Ramos (cell line): Measurements from ENCODE around the gene RPL6.
"Not testable (repeated sequence)": the region's sequence is repeated elsewhere in the genome, so short reads cannot be mapped to it uniquely, and the experiment has no call there.

Source experiments
- in situ Hi-C: fragments of 300-500 bp; cut with MboI; formaldehyde crosslinking; loops from one replicate; pipeline ENCODE4 v1.14.3; 2022; ENCODE audit warnings: low sequenced_read_pairs; ENCODE audit not compliant: unreplicated experiment

Gene RPL6

DNA sequence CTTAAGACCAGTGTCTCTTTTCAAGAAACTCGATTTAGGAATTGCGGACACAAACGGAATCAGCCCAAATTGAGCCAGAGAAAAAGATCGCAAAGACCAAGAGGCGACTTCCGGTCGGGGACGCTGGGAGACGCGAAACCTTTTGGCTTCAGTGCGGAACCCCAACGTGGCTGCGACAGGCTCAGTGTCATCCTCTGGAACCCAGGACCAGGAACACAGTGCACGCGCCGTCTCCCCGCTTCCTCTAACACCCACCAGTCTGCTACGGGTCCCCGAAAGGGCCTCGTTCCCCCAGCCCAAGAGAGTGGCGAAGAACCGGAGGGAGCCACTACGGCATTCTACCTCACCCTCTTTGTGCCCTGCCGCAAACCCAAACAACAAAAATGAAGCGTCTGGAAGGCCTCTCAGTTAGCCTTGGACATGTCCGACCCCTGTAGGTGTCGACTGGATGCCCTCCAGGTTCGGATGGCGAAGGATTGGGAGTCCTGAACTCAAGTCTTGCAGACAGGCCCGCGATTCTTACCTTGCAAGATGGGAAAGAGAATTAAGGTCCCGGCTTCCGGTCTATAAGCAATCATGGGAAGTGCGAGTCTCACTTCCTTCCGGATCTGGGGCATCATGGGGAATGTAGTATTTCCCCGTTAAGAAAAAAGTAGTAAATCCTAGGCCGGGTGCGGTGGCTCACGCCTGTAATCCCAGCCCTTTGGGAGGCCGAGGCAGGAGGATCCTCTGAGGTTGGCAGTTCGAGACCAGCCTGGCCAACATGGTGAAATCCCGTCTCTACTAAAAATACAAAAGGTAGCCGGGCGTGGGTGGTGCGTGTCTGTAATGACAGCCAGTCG lies at the start of gene RPL6:
Gene RPL6, minus strand, starts transcription at position 542 of the 842 bp plus-strand sequence. CDS start 949 bp downstream, outside the sequence.
- in situ Hi-C loops: no loop called here

DNA sequence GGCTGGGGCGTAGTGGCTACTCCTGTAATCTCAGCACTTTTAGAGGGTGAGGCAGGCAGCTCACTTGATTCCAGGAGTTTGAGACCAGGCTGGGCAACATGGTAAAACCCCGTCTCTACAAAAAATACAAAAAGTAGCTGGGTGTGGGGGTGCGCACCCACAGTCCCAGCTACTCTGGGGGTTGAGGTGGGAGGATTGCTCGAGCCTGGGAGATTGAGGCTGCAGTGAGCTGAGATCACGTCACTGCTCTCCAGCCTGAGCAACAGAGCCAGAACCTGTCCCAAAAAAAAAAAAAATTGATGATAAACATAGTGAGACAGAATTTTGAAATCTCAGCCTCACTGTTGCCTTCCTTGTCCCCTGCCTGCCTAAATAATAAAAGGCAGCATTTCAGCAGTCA lies 49.3 kb upstream of the RPL6 start:
- in situ Hi-C loops: no loop called here

DNA sequence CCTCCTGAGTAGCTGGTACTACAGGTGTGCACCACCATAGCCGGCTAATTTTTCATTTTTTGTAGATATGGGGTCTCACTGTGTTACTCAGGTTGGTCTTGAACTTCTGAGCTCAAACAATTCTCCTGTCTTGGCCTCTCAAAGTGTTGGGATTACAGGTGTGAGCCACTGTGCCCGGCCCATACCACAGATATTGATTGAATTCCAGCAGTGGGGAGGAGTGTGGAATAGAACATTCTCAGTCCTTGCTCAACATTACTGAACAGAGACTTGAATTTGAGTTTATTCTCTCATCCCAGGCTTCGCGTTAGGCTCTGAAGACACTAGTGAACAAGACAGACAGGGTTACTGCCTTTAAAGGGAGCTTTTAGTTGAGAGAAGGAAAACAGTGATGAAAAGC lies 48.9 kb upstream of the RPL6 start:
- in situ Hi-C loops: no loop called here

DNA sequence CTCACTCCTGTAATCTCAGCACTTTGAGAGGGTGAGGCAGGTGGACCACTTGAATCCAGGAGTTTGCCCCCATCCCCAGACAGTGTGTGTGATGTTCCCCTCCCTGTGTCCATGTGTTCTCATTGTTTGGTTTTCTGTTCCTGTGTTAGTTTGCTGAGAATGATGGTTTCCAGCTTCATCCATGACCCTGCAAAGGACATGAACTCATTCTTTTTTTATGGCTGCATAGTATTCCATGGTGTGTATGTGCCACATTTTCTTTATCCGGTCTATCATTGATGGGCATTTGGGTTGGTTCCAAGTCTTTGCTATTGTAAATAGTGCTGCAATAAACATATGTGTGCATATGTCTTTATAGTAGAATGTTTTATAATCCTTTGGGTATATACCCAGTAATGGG lies 47.7 kb upstream of the RPL6 start:
- in situ Hi-C loops: not testable (repeated sequence)

DNA sequence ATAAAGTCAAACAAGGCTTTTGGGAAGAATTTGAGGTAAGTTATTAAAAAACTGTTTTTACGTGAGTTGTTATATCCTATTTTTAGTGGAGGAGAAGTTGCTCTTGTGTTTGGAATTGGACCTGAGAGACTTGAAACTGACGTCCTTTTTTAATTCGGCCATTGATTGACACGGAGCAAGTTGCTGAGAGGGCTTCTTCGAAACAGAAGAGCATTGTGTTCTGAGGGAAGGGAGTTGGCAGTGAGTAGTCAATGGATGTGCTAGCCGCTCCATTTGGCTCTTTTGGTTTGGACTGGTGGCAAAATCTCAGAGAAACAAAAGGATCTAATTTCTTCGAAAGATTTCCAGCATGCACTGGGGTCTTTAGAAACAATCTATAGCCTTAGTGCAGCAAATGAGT lies 46.6 kb upstream of the RPL6 start:
- in situ Hi-C loops: no loop called here

DNA sequence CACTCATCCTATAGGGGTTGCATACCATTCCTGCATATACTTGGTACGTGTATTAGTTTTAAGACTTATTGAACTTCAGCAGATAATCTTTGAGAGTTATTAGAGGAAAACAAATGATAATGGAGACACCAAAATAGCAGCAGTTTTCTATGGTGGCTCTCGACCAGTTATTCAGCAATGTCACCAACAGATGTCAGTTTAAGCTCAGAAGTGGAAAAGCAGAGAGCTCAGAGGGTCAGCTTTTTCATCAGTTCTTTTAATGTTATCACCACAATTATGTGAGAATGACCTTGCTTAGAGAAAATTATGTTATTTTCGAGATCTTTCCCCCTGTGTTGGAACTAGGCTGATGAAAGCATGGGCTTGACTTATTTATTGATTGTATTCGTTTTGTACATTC lies 41.3 kb upstream of the RPL6 start:
- in situ Hi-C loops: no loop called here

DNA sequence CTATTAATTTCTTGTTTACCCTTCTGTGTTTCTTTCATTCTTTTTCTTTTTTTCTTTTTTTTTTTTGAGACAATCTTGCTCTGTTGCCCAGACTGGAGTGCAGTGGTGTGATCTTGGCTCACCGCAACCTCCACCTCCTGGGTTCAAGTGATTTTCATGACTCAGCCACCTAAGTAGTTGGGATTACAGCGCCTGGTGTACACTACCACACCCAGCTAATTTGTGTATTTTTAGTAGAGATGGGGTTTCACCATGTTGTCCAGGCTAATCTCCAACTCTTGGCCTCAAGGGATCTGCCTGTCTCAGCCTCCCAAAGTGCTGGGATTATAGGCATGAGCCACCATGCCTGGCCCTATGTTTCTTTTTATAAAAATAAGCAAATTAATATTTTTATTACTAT lies 38.8 kb upstream of the RPL6 start:
- in situ Hi-C loops: not testable (repeated sequence)

DNA sequence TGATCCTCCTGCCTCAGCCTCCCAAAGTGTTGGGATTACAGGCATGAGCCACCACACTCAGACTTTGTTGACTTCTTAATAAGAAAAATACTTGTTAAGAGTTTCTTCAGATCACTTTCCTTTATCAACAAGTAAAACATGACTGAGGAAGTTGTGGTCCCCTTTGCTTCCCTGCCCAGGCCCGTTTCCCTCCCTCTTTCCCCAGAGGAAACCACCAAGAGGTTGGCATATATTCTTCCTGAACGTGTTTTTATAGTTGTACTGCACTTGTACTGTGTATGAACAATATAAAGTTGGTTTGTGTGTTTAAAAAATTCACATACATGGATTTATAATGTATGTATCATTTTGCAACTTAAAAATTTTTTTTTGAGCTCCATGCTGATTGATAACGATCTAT lies 37.7 kb upstream of the RPL6 start:
- in situ Hi-C loops: no loop called here

DNA sequence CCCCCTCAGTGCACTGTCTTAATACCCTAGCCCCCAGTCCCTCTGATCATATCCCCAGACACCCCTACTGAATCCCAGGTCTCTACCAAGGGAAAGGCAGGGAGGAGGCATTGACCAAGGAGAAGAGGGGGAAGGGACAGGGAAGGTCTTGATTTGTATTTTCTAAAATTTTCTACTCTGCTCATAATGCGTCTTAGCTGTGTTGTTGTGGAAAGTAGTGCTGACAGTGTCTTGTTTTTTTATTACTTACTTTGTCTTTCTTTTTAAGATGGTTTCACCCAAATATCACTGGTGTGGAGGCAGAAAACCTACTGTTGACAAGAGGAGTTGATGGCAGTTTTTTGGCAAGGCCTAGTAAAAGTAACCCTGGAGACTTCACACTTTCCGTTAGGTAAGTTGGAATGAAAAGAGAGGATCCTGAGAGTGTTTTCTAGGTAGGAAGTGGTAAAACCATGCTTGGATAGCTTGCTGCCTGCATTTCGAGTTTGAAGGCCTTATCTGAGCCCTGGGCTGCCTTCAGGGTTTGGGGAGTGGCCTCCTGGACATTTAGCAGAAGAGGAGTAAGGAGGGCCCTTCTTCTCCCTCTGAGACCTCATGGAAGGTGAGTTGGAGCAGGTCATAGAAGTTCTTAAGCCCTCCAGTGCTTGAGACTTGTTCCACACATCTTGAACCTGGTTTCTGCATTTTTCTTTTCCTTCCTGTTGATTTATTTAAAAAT lies 36.8 kb upstream of the RPL6 start:
- in situ Hi-C loops: no loop called here

DNA sequence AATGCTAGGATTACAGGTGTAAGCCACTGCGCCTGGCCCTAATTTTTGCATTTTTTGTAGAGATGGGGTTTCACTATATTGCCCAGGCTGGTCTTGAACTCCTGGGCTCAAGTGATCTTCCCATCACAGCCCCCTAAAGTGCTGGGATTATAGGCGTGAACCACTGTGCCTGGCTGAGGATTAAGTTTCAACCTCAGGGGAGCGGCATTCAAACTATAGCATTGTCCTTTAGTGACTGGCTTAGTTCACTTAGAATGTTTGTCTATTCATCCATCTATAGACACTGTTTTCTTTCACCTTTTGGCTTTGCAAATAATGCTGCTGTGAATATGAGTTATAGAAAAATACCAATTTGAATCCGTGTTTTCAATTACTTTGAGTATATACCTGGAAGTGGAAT lies 34.5 kb upstream of the RPL6 start:
- in situ Hi-C loops: no loop called here

DNA sequence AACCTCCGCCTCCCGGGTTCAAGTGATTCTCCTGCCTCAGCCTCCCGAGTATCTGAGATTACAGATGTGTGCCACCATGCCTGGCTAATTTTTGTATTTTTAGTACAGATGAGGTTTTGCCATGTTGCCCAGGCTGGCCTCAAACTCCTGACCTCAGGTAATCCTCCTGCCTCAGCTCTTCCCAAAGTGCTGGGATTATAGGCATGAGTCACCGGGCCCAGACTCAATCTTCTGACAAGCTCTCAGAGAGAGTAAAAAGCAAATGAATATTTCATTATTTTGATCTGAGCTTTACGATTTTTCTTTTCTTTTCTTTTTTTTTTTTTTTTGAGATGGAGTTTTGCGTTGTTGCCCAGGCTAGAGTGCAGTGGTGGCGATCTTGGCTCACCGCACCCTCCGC lies 31.2 kb upstream of the RPL6 start:
- in situ Hi-C loops: not testable (repeated sequence)

DNA sequence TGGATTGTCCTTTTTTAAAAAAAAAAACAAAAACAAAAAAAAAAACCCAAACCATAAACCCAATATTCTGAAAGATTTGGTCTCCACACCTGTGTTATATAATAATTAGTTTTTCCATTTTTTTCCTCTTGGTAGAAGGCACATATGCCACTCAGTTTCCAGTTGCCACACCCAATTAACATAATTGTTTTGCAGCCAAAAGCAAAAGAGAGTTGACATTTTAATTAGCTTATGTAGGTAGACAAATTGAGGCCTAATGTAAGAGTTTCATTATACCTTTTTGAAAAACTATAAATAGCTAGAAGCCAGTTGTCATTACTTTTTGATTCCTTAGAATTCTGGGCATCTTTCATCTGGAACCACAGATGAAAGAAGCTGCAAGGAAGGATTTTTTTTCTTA lies 30.4 kb upstream of the RPL6 start:
- in situ Hi-C loops: no loop called here

DNA sequence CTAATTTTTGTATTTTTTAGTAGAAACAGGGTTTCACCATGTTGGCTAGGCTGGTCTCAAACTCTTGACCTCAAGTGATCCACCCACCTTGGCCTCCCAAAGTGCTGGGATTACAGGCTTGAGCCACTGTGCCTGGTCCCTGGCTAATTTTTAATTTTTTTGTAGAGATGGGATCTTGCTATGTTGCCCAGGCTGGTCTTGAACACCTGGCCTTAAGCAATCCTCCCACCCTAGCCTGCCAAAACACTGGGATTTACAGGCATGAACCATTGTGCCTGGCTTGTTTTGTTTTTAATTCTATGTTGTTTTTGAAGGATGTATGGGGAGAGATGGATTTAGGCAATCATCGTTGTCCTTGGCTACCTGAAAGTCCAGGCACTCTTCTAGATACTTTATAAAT lies 29.2 kb upstream of the RPL6 start:
- in situ Hi-C loops: not testable (repeated sequence)

DNA sequence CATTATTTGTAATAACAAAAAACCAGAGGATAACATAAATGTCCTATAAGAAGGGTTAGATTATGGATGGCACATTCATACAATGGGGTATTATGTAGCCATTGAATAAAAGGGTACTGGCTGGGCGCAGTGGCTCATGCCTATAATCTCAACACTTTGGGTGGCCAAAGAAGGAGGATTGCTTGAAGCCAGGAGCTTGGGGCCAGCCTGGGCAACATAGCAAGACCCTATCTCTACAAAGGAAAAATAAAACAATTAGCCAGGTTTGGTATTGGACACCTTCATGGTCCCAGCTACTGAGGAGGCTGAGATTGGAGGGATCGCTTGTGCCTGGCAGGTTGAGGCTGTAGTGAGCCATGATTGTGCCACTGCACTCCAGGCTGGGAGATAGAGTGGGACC lies 24.1 kb upstream of the RPL6 start:
- in situ Hi-C loops: no loop called here

DNA sequence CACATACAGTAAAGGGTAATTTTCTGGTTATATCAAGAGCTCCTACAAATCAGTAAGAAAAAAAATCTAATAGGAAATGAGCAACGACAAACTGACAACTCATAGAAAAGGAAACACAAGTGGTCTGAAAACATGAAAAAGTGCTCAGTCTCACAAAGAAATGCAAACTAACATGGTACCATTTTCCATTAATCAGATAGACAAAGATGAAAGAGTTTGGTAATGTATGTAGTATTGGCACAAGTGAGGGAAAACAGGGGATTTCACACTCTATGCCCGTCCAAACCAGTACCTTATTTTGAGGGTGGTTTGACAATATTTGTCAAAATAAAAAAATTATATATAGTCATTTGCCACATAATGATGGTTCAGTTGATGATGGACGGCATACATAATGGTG lies 22.6 kb upstream of the RPL6 start:
- in situ Hi-C loops: no loop called here

DNA sequence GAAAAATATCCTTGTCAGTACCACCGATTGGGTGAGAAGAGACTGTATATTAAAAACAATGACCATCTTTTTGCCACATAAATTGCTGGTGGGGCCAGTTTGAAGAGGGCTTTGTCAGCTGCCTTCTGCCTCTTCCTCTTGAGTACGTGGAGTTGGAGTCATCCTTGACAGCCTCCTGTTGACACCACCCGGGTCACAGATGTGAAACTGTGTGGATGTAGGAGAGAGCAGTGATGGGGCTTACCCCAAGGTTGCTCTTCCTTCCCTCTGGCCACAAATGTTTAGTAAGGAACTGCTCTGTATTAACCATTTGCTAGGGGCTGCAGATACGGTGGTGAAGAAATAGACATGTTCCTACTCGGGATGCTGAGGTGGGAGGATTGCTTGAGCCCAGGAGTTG lies 21.5 kb upstream of the RPL6 start:
- in situ Hi-C loops: no loop called here

DNA sequence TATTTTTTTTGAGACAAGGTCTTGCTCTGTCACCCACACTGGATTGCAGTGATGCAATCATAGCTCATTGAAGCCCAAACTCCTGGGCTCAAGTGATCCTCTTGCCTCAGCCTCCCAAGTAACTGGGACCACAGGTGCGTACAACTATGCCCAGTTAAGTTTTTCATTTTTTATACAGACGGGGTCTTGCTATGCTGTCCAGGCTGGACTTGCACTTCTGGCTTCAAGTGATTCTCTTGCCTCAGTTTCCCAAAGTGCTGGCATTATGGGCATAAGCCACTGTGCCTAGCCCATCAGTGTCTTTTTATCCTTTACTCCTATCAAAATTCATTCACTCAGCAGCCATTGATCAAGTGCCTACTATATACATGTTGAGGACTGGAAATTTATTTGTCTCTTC lies 18.4 kb upstream of the RPL6 start:
- in situ Hi-C loops: no loop called here

DNA sequence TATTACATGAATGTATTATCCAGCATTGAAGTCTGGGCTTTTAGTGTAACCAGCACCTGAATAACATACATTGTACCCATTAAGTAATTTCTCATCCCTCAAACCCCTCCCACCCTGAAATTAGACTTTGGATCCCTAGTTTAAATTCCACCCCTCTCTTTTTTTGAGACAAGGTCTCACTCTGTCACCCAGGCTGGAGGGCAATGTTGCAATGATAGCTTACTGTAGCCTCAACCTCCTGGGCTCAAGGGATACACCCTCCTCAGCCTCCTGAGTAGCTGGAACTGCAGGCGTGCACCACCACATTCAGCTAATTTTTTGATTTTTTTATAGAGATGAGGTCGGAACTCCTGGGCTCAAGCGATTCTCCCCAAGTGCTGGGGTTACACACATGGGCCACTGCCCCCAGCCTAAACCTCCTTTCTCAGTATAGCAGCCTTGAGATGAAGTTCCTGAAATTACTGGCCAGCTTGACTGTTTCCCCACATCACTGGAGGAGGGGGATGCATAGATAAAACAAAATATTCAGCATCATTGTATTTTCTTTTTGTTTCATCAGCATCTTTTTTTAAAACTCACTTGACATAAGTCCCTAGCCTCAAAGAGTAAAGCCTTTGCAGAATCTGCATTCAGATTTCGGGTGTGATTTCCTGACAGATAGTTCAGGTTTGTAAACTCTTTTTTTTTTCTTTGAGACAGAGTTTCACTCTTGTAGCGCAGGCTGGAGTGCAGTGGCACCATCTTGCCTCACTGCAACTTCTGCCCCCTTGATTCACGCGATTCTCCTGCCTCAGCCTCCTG lies 16.4 kb upstream of the RPL6 start:
- in situ Hi-C loops: no loop called here

DNA sequence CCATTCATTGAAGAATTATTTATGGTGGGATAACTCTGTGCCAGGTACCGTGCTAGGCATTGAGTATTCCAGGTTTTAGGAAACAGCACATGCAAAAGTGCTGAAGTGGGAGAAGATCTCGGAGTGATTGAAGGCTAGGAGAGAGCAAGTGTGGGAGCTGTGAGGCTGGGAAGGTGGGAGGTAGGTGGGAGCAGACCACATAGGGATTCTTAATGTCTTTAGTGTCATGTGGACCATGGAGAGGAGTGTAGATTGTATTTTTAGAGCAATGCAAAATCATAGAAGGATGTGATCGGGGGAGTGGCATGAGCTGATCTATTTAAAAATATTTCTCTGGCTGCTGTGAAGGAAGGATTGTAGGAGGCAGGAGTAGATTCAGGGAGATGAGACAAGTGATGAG lies 14.7 kb upstream of the RPL6 start:
- in situ Hi-C loops: no loop called here

DNA sequence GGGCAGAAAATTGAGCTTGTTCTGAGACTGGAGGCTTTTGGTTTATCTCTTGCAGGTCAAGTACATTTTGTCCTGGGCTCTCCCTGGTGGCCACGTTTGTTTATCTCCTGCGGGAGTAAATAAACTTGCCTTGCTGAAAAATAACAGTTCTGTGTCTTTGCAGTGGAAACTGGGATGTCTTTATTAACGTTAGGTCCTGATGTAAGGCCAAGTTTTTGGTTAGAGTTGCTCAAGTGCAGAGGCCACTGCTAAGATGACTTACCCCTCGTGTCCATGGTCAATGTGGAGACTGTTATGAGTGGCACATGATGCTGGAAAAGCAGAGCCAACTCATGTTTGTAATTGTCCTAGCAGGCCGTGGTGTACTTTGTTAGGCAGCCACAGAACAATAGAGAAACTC lies 13.1 kb upstream of the RPL6 start:
- in situ Hi-C loops: no loop called here

DNA sequence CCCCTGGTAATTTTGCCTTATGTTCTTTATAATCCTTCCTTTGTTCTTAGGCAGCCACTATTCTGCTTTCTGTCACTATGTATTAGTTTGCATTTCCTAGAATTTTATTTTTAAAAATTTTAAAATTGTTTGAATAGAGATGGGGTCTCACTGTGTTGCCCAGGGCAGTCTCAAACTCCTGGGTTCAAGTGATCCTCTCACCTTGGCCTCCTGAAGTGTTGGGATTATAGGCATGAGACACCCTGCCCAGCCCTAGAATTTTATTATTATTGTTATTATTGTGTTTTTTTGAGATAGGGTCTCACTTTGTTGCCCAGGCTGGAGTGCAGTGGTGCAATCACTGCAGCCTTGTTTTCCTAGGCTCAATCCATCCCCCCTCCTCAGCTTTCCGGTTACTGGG lies 12.0 kb upstream of the RPL6 start:
- in situ Hi-C loops: no loop called here
